Activated CD8-positive, alpha-beta T cell treated with anti-CD3 and anti-CD28 coated beads, Interleukin-2, amount 10 ng/mL, durations not matched to agents 7 days and 5 days (primary cell): ENCODE data around the gene TAGLN2. TPM values are rescaled to one million over a fixed set of nuclear protein-coding genes. Genes with fewer than 3 reads are reported as not detected.

Experiments
- ATAC-seq: fragments of 150-1000 bp; cut with Tn5 transposase; one replicate; pipeline ENCODE4 v1.10.0; 2021; ENCODE audit warnings: moderate library complexity
- CTCF ChIA-PET: fragments of 350-600 bp; sonication (Branson Sonifier 250); formaldehyde crosslinking; loops from one replicate; lab custom pipeline; 2021; ENCODE audit warnings: antibody characterized with exemption; lab: Charles Lee
- POLR2A ChIA-PET: fragments of 350-600 bp; sonication (Branson Sonifier 250); formaldehyde crosslinking; loops from one replicate; lab custom pipeline; 2021; ENCODE audit warnings: antibody characterized with exemption; lab: Charles Lee
- DNase-seq: peaks from one replicate; pipeline ENCODE4 v3.0.0-alpha.2; 2020
- H3K27ac Mint-ChIP-seq: one replicate; pipeline ENCODE4 v1.8.0; 2021; ENCODE audit warnings: mild to moderate bottlenecking, mixed read lengths
- H3K27me3 Mint-ChIP-seq: one replicate; pipeline ENCODE4 v1.8.0; 2021; ENCODE audit warnings: low read depth, mixed read lengths
- H3K36me3 Mint-ChIP-seq: one replicate; pipeline ENCODE4 v1.8.0; 2021; ENCODE audit warnings: low read depth, mixed read lengths
- H3K4me1 Mint-ChIP-seq: one replicate; pipeline ENCODE4 v1.8.0; 2021; ENCODE audit warnings: low read depth, mixed read lengths
- H3K4me3 Mint-ChIP-seq: one replicate; pipeline ENCODE4 v1.8.0; 2021; ENCODE audit warnings: mild to moderate bottlenecking, mixed read lengths
- H3K9me3 Mint-ChIP-seq: one replicate; pipeline ENCODE4 v1.8.0; 2022; ENCODE audit warnings: mixed read lengths; ENCODE audit not compliant: insufficient read depth
- total RNA-seq, 2 experiments: library from RNA; stranded (reverse); gene quantifications; one replicate each; pipeline ENCODE4 v1.2.3, GENCODE V29; 2021

The TAGLN2 gene
- total RNA-seq, 2 experiments from 2014 or later: 476 to 510 TPM

GRCh38 chr1:159879977-159880376 lies 45.3 kb downstream of the TAGLN2 start:
- peaks cover 12% of the 10 kb centered on the region for H3K27me3 Mint-ChIP-seq
- ATAC-seq: no peak

DNA sequence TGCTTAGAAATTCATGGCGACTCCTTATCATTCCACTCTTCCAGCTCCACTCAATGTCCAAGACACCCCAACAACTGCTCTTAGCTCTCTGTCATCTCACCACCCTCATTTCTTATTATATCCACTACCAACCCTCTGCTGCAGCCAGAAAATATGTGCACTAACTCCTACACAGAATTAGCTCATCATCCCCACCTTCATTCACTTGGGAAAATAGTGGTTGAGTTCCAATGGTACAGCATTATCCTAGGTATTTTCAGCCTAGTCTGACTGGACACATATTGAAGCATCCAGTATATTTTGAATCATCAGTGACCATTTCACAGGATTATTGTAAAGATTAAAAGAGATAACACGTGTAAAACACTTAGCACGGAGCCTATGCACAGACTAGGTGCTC lies 46.2 kb downstream of the TAGLN2 start:
- no peak overlapping the region for H3K4me3 Mint-ChIP-seq
- ChIA-PET CTCF (interaction anchor here (1.5 to 19.2 kb wide), 4 partner anchors 11 to 77 kb away, joined by 5 to 483 read pairs (median 16); partner anchors contain the start of gene FCRL6), POLR2A (no interaction called here)
- no peaks in the 10 kb centered on the region for H3K36me3 Mint-ChIP-seq
- H3K27me3 Mint-ChIP-seq: peaks cover 11% of the 10 kb centered on the region
- no peaks in the 10 kb centered on the region for H3K4me1 Mint-ChIP-seq
- no peak for DNase-seq
- no peaks in the 10 kb centered on the region for H3K9me3 Mint-ChIP-seq
- no peak for ATAC-seq
- H3K27ac Mint-ChIP-seq: no peak overlapping the region

More at GRCh38 chr1:159879977-159880376, 45.3 kb downstream of the TAGLN2 start:
- no peak for DNase-seq
- H3K9me3 Mint-ChIP-seq: no peaks in the 10 kb centered on the region
- H3K4me3 Mint-ChIP-seq: no peak overlapping the region
- no peak overlapping the region for H3K27ac Mint-ChIP-seq
- H3K4me1 Mint-ChIP-seq: no peaks in the 10 kb centered on the region
- CTCF ChIA-PET: interaction anchor here (1.0 to 19.2 kb wide), 5 partner anchors 9 to 78 kb away, joined by 3 to 483 read pairs (median 10); partner anchors contain the start of gene FCRL6
- POLR2A ChIA-PET: interaction anchor here (1.5 kb wide), 1 partner anchor 44 kb away, joined by 5 read pairs; no protein-coding TSS in a partner anchor
- no peaks in the 10 kb centered on the region for H3K36me3 Mint-ChIP-seq

DNA sequence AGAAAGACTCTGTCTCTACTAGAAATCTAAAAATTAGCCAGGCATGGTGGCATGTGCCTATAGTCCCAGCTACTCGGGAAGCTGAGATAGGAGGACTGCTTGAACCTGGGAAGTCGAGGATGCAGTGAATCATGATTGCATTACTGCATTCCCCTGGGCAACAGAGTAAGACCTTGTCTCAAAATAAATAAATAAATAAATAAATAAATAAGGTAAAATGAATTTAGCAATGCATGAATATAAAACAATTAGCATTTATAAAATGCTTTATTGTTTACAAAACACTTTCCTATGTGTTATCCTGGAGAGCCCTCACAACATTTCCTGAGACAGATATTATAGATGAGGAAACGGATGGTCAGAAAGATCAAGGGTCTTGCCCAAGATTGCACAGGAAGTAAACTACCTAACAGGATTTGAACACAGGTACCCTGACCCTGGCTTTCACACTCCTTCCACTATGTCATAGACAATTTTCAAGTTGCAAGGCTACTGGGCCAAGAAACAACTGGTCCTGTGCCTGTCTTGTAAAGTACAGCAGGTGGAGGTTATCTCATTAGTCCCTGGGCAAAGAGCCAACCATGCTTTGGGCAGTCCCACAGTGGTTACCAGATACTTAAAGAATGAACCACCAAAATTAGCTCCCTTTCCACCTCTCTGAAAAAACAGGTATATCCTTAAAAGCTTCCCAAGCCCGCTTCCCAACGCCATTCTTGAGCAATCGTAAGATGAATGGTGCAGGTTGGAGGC lies 47.4 kb downstream of the TAGLN2 start:
- Mint-ChIP-seq H3K4me3 (no peak overlapping the region), H3K27me3 (peaks cover 12% of the 10 kb centered on the region), H3K36me3 (no peaks in the 10 kb centered on the region), H3K9me3 (no peaks in the 10 kb centered on the region), H3K27ac (no peak overlapping the region), H3K4me1 (no peaks in the 10 kb centered on the region)
- no peak for ATAC-seq
- DNase-seq: no peak
- POLR2A ChIA-PET: no interaction called here
- CTCF ChIA-PET: interaction anchor here (0.9 to 3.3 kb wide), 4 partner anchors 12 to 129 kb away, joined by 3 to 21 read pairs (median 8); no protein-coding TSS in a partner anchor

GRCh38 chr1:159873530-159874143 lies 51.7 kb downstream of the TAGLN2 start:
- POLR2A ChIA-PET: interaction anchor here (0.5 kb wide), 1 partner anchor 59 kb away, joined by 3 read pairs; no protein-coding TSS in a partner anchor
- peaks cover 11% of the 10 kb centered on the region for H3K4me1 Mint-ChIP-seq
- CTCF ChIA-PET: interaction anchor here (1.4 to 2.0 kb wide), 2 partner anchors 20 to 134 kb away, joined by 5 read pairs; no protein-coding TSS in a partner anchor
- no peaks in the 10 kb centered on the region for H3K36me3 Mint-ChIP-seq
- H3K4me3 Mint-ChIP-seq: no peak overlapping the region
- peaks cover 23% of the 10 kb centered on the region for H3K27me3 Mint-ChIP-seq
- no peak for DNase-seq
- no peak for ATAC-seq
- H3K9me3 Mint-ChIP-seq: no peaks in the 10 kb centered on the region
- no peak overlapping the region for H3K27ac Mint-ChIP-seq

DNA sequence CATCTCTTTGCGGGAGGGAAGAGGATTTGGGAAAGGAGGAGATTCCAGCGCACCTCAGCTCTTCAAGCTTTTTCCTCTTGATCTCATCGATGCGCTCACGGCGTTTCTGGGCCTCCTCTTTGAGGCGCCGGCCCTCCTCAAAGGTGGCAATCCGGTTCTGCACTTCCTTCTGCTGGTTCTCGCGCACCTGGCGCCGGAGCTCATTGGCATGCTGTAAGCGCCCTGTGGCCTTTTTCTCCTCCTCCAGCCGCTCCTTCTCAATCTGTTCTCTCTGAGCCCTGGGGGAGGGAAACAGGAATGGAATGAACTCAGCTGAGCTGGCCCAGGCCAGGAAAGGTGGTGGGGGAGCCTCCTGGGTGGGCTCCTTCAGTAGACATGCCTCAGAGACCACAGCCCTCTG lies 52.4 kb downstream of the TAGLN2 start:
- Mint-ChIP-seq H3K36me3 (no peaks in the 10 kb centered on the region), H3K4me3 (no peak overlapping the region), H3K27ac (no peak overlapping the region), H3K27me3 (peaks cover 23% of the 10 kb centered on the region), H3K4me1 (peaks cover 13% of the 10 kb centered on the region), H3K9me3 (no peaks in the 10 kb centered on the region)
- ATAC-seq: no peak
- ChIA-PET POLR2A (no interaction called here), CTCF (interaction anchor here (1.0 kb wide), 2 partner anchors 45 to 77 kb away, joined by 3 to 4 read pairs; no protein-coding TSS in a partner anchor)
- no peak for DNase-seq

- Mint-ChIP-seq H3K4me1 (peaks cover 24% of the 10 kb centered on the region), H3K27me3 (peaks cover 23% of the 10 kb centered on the region), H3K4me3 (no peak overlapping the region), H3K36me3 (no peaks in the 10 kb centered on the region), H3K9me3 (no peaks in the 10 kb centered on the region), H3K27ac (no peak overlapping the region)
- CTCF ChIA-PET: interaction anchor here (1.1 to 4.7 kb wide), 3 partner anchors 10 to 67 kb away, joined by 3 to 35 read pairs (median 3); no protein-coding TSS in a partner anchor
- DNase-seq: no peak
- no peak for ATAC-seq
- POLR2A ChIA-PET: interaction anchor here (0.8 to 1.4 kb wide), 2 partner anchors 44 to 53 kb away, joined by 3 read pairs; partner anchors contain the start of gene SLAMF8
Measured at GRCh38 chr1:159870704-159871103, 54.6 kb downstream of the TAGLN2 start.

GRCh38 chr1:159869607-159870006 lies 55.7 kb downstream of the TAGLN2 start:
- Mint-ChIP-seq H3K4me1 (peaks cover 24% of the 10 kb centered on the region), H3K36me3 (no peaks in the 10 kb centered on the region), H3K9me3 (no peaks in the 10 kb centered on the region), H3K27me3 (peaks cover 23% of the 10 kb centered on the region), H3K27ac (no peak overlapping the region), H3K4me3 (no peak overlapping the region)
- ChIA-PET CTCF (interaction anchor here (1.1 to 4.7 kb wide), 4 partner anchors 11 to 71 kb away, joined by 3 to 35 read pairs (median 5); partner anchors contain the start of gene FCRL6), POLR2A (no interaction called here)
- ATAC-seq: no peak
- DNase-seq: no peak

GRCh38 chr1:159869173-159869572 lies 56.1 kb downstream of the TAGLN2 start:
- CTCF ChIA-PET: interaction anchor here (1.1 to 4.7 kb wide), 5 partner anchors 11 to 138 kb away, joined by 3 to 35 read pairs (median 5); partner anchors contain the start of gene FCRL6

GRCh38 chr1:159868766-159869165 lies 56.5 kb downstream of the TAGLN2 start:
- H3K4me1 Mint-ChIP-seq: peaks cover 28% of the 10 kb centered on the region
- no peak overlapping the region for H3K27ac Mint-ChIP-seq
- ATAC-seq (no peak), DNase-seq (no peak)
- CTCF ChIA-PET: interaction anchor here (1.1 to 4.7 kb wide), 5 partner anchors 12 to 139 kb away, joined by 3 to 35 read pairs (median 5); partner anchors contain the start of gene FCRL6
- H3K36me3 Mint-ChIP-seq: no peaks in the 10 kb centered on the region
- POLR2A ChIA-PET: no interaction called here
- H3K4me3 Mint-ChIP-seq: no peak overlapping the region
- peaks cover 24% of the 10 kb centered on the region for H3K27me3 Mint-ChIP-seq
- H3K9me3 Mint-ChIP-seq: no peaks in the 10 kb centered on the region

More at GRCh38 chr1:159869173-159869572, 56.1 kb downstream of the TAGLN2 start:
- no peaks in the 10 kb centered on the region for H3K36me3 Mint-ChIP-seq
- no peak overlapping the region for H3K27ac Mint-ChIP-seq
- peak; percentile 52 for DNase-seq
- no peak overlapping the region for H3K4me3 Mint-ChIP-seq
- peaks cover 28% of the 10 kb centered on the region for H3K4me1 Mint-ChIP-seq
- ATAC-seq: peak; percentile 68
- POLR2A ChIA-PET: no interaction called here
- H3K27me3 Mint-ChIP-seq: peaks cover 25% of the 10 kb centered on the region
- no peaks in the 10 kb centered on the region for H3K9me3 Mint-ChIP-seq
